K562 (cell line): ENCODE measurements around the gene IL1B. TPM values are rescaled to one million over a fixed set of nuclear protein-coding genes. Genes with fewer than 3 reads are reported as not detected.

Source experiments
- ADNP ChIP-seq: fragments of 200-800 bp; sonication (Bioruptor generic); IDR thresholded peaks from 2 replicates; pipeline ENCODE4 v1.6.1; 2016; ENCODE audit warnings: missing genetic modification characterization, missing compliant biosample characterization
- CXXC5 ChIP-seq: fragments of 250-450 bp; sonication (Bioruptor Pico); IDR thresholded peaks from 2 replicates; pipeline ENCODE4 v1.8.0; 2022; ENCODE audit warnings: inconsistent platforms, mild to moderate bottlenecking, moderate library complexity
- EP400 ChIP-seq: fragments of 450-650 bp; IDR thresholded peaks from 2 replicates; pipeline ENCODE4 v1.6.1; 2017; ENCODE audit warnings: antibody characterized with exemption, mild to moderate bottlenecking, moderate library complexity
- GABPB1 ChIP-seq: sonication (generic); formaldehyde crosslinking; IDR thresholded peaks from 2 replicates; pipeline ENCODE4 v1.8.0; 2022; ENCODE audit warnings: mild to moderate bottlenecking, missing genetic modification reagents
- MECOM ChIP-seq: fragments of 250-450 bp; sonication (Bioruptor Pico); IDR thresholded peaks from 2 replicates; pipeline ENCODE4 v1.8.0; 2022; ENCODE audit warnings: inconsistent platforms
- MTA1 ChIP-seq: fragments of 450-650 bp; IDR thresholded peaks from 2 replicates; pipeline ENCODE4 v1.6.1; 2017; ENCODE audit warnings: borderline replicate concordance
- MTA2 ChIP-seq: fragments of 450-650 bp; IDR thresholded peaks from 2 replicates; pipeline ENCODE4 v1.6.1; 2016; ENCODE audit warnings: low read depth
- MYC ChIP-seq, 2 experiments: fragments of 250-450 bp in 1 of 2; sonication (Bioruptor Pico) in 1 of 2; IDR thresholded peaks; 2 replicates each; pipeline versions ENCODE4 v1.5.1 to v1.6.1; 2012 to 2021; ENCODE audit warnings: low read depth in 2 of 2, borderline replicate concordance in 1 of 2, improper control_type of control experiment in 1 of 2, low read length in 1 of 2, mild to moderate bottlenecking in 1 of 2, moderate library complexity in 1 of 2
- SMARCA4 ChIP-seq: fragments of 450-650 bp; IDR thresholded peaks from 2 replicates; pipeline ENCODE4 v1.6.1; 2016
- TEAD4 ChIP-seq, 2 experiments: sonication (generic) in 1 of 2; formaldehyde crosslinking in 1 of 2; IDR thresholded peaks; 2 replicates each; pipeline versions ENCODE4 v1.6.1 to v1.8.0; 2012 to 2022; ENCODE audit warnings: borderline replicate concordance in 1 of 2, inconsistent platforms in 1 of 2, low read length in 1 of 2, mild to moderate bottlenecking in 1 of 2, missing genetic modification reagents in 1 of 2
- polyA plus RNA-seq, 8 experiments: library from polyadenylated mRNA; depleted of rRNA in 4 of 8; stranded (reverse) in 5 of 8; unstranded in 3 of 8; fragments of >200 nt; fragmentation: Nextera tagmentation in 2 of 8; fragmentation: Illumina TruSeq in 1 of 8; extraction: Ambion mirVana in 2 of 8; extraction: Trizol in 1 of 8; gene quantifications; 2 replicates each; pipeline versions ENCODE4 v1.2.1 to v1.2.3, GENCODE V29; 2011 to 2014; ENCODE audit warnings: inconsistent platforms in 1 of 8, missing spikeins in 1 of 8
- total RNA-seq, 7 experiments: library from RNA; depleted of rRNA in 6 of 7; stranded (reverse); fragments of >200 nt in 6 of 7; fragmentation: Illumina TruSeq in 2 of 7; extraction: Trizol in 2 of 7; gene quantifications; 2 replicates each; pipeline versions ENCODE4 v1.2.1 to v1.2.3, GENCODE V29; 2011 to 2021; ENCODE audit warnings: low replicate concordance in 1 of 7
- TF ChIP-seq, protein P1 (sequence below): IDR thresholded peaks from 2 replicates; pipeline ENCODE4 v1.6.1; 2012; ENCODE audit warnings: low read depth, low read length, improper control_type of control experiment, borderline replicate concordance
- TF ChIP-seq, protein P2 (sequence below), 2 experiments: fragments of 450-650 bp in 1 of 2; sonication (generic) in 1 of 2; formaldehyde crosslinking in 1 of 2; IDR thresholded peaks in 1 of 2; conservative IDR thresholded peaks in 1 of 2; 2 replicates each; pipeline versions ENCODE4 v1.6.1 to v1.8.1; 2016 to 2023; ENCODE audit warnings: mild to moderate bottlenecking in 2 of 2, moderate library complexity in 2 of 2, inconsistent platforms in 1 of 2, missing genetic modification reagents in 1 of 2
- TF ChIP-seq, protein P3 (sequence below): fragments of 450-650 bp; IDR thresholded peaks from 2 replicates; pipeline ENCODE4 v1.6.1; 2016; ENCODE audit warnings: mild to moderate bottlenecking, moderate library complexity

The IL1B gene
- total and polyA plus RNA-seq, 9 of the 15 experiments (the other 6 are each of a cell fraction or from before 2014, with no cell fraction given): 0.29 TPM; not detected in 8

DNA sequence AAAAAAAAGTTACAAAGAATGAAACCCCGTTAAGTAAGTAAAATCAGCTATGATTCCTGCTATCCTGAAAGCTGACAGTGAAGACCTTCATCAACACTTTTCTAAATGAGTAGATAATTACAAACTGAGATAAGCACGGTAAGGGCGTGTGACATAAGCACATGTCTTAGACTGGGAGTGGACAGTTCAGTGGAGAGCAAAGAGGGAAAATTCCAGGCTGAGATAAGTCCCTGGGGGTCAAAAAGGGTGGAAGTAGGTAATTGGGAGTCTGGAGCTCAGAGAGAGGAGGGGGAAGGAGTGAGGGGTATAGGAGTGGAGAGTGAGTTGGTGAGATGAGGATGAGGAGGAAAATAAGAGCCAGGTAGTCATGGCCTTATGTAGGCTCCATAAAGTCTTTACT is 47.9 kb downstream of the IL1B start (continued):
- no peak for TF ChIP-seq GABPB1 (CRISPR knock-in tag)
- no peak for TF ChIP-seq TEAD4 (IDR thresholded peaks at IDR 0.05; ENCODE audit: low read length)
- no peak for TF ChIP-seq TEAD4 (CRISPR knock-in tag; IDR thresholded peaks at IDR 0.05; ENCODE audit: borderline replicate concordance)
- 0 out of 2 replicates have a peak, but pooled peaks have one; percentile 9 for TF ChIP-seq MTA2
- peak; percentile 46; the same call in 1 of the 2 replicates for TF ChIP-seq EP400
- TF ChIP-seq, protein P1, sequence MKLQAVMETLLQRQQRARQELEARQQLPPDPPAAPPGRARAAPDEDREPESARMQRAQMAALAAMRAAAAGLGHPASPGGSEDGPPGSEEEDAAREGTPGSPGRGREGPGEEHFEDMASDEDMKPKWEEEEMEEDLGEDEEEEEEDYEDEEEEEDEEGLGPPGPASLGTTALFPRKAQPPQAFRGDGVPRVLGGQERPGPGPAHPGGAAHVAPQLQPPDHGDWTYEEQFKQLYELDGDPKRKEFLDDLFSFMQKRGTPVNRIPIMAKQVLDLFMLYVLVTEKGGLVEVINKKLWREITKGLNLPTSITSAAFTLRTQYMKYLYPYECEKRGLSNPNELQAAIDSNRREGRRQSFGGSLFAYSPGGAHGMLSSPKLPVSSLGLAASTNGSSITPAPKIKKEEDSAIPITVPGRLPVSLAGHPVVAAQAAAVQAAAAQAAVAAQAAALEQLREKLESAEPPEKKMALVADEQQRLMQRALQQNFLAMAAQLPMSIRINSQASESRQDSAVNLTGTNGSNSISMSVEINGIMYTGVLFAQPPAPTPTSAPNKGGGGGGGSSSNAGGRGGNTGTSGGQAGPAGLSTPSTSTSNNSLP: peak; percentile 32; the same call in 1 of the 2 replicates
- TF ChIP-seq, protein P2, sequence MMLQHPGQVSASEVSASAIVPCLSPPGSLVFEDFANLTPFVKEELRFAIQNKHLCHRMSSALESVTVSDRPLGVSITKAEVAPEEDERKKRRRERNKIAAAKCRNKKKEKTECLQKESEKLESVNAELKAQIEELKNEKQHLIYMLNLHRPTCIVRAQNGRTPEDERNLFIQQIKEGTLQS (IDR thresholded peaks at IDR 0.05): 0 out of 2 replicates have a peak, but pooled peaks have one; percentile 20
- TF ChIP-seq, protein P2 (CRISPR knock-in tag; conservative IDR thresholded peaks at IDR 0.05): no peak
- TF ChIP-seq CXXC5 (CRISPR knock-in tag): peak; percentile 50
- TF ChIP-seq MTA1: peak; percentile 64; the same call in 1 of the 2 replicates
- TF ChIP-seq MYC (IDR thresholded peaks at IDR 0.05; ENCODE audit: low read depth, low read length): peak; percentile 81
- no peak for TF ChIP-seq MYC (CRISPR knock-in tag; IDR thresholded peaks at IDR 0.05; ENCODE audit: borderline replicate concordance, low read depth)
- 0 out of 2 replicates have a peak, but pooled peaks have one; percentile 25 for TF ChIP-seq ADNP (tag)
- TF ChIP-seq, protein P3, sequence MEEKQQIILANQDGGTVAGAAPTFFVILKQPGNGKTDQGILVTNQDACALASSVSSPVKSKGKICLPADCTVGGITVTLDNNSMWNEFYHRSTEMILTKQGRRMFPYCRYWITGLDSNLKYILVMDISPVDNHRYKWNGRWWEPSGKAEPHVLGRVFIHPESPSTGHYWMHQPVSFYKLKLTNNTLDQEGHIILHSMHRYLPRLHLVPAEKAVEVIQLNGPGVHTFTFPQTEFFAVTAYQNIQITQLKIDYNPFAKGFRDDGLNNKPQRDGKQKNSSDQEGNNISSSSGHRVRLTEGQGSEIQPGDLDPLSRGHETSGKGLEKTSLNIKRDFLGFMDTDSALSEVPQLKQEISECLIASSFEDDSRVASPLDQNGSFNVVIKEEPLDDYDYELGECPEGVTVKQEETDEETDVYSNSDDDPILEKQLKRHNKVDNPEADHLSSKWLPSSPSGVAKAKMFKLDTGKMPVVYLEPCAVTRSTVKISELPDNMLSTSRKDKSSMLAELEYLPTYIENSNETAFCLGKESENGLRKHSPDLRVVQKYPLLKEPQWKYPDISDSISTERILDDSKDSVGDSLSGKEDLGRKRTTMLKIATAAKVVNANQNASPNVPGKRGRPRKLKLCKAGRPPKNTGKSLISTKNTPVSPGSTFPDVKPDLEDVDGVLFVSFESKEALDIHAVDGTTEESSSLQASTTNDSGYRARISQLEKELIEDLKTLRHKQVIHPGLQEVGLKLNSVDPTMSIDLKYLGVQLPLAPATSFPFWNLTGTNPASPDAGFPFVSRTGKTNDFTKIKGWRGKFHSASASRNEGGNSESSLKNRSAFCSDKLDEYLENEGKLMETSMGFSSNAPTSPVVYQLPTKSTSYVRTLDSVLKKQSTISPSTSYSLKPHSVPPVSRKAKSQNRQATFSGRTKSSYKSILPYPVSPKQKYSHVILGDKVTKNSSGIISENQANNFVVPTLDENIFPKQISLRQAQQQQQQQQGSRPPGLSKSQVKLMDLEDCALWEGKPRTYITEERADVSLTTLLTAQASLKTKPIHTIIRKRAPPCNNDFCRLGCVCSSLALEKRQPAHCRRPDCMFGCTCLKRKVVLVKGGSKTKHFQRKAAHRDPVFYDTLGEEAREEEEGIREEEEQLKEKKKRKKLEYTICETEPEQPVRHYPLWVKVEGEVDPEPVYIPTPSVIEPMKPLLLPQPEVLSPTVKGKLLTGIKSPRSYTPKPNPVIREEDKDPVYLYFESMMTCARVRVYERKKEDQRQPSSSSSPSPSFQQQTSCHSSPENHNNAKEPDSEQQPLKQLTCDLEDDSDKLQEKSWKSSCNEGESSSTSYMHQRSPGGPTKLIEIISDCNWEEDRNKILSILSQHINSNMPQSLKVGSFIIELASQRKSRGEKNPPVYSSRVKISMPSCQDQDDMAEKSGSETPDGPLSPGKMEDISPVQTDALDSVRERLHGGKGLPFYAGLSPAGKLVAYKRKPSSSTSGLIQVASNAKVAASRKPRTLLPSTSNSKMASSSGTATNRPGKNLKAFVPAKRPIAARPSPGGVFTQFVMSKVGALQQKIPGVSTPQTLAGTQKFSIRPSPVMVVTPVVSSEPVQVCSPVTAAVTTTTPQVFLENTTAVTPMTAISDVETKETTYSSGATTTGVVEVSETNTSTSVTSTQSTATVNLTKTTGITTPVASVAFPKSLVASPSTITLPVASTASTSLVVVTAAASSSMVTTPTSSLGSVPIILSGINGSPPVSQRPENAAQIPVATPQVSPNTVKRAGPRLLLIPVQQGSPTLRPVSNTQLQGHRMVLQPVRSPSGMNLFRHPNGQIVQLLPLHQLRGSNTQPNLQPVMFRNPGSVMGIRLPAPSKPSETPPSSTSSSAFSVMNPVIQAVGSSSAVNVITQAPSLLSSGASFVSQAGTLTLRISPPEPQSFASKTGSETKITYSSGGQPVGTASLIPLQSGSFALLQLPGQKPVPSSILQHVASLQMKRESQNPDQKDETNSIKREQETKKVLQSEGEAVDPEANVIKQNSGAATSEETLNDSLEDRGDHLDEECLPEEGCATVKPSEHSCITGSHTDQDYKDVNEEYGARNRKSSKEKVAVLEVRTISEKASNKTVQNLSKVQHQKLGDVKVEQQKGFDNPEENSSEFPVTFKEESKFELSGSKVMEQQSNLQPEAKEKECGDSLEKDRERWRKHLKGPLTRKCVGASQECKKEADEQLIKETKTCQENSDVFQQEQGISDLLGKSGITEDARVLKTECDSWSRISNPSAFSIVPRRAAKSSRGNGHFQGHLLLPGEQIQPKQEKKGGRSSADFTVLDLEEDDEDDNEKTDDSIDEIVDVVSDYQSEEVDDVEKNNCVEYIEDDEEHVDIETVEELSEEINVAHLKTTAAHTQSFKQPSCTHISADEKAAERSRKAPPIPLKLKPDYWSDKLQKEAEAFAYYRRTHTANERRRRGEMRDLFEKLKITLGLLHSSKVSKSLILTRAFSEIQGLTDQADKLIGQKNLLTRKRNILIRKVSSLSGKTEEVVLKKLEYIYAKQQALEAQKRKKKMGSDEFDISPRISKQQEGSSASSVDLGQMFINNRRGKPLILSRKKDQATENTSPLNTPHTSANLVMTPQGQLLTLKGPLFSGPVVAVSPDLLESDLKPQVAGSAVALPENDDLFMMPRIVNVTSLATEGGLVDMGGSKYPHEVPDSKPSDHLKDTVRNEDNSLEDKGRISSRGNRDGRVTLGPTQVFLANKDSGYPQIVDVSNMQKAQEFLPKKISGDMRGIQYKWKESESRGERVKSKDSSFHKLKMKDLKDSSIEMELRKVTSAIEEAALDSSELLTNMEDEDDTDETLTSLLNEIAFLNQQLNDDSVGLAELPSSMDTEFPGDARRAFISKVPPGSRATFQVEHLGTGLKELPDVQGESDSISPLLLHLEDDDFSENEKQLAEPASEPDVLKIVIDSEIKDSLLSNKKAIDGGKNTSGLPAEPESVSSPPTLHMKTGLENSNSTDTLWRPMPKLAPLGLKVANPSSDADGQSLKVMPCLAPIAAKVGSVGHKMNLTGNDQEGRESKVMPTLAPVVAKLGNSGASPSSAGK: peak; percentile 77
- peak; percentile 66 for TF ChIP-seq SMARCA4
- TF ChIP-seq MECOM: 0 out of 2 replicates have a peak, but pooled peaks have one; percentile 12
